Stimulated activated CD4-positive, alpha-beta T cell treated with anti-CD3 and anti-CD28 coated beads, TNF-alpha, amount 100 ng/mL, for 1 hour (primary cell): ENCODE results near the gene MARCHF9.

ENCODE experiments used
- DNase-seq, 3 donors: peaks; one replicate each; pipeline ENCODE4 v3.0.0-alpha.2; 2020; ENCODE audit warnings: low read depth in 3 of 3, low spot score in 1 of 3

The MARCHF9 gene

GRCh38 chr12:57753756-57754337 lies 1.1 kb upstream of the MARCHF9 start:
- no peak for DNase-seq

DNA sequence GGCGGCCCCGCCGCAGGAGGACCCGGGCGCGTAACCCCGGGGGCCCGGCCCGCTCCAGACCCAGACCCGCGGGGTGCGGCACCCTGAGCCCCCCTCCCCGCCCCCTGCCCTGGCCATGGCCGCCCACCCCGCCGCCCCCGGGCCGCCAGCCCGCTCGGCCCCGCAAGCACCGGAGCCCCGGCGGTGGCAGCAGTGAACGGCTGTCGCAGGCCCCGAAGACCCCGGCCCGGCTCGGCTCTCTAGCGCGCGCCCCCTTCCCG lies 221 bp downstream of the MARCHF9 start:
- no peak for DNase-seq

- DNase-seq, result no peak
These were observed 810 bp downstream of the MARCHF9 start for GRCh38 chr12:57755454-57756372.

- DNase-seq, result peak in 2 of 3 donors; percentile 39 to 56
These were observed 1.8 kb downstream of the MARCHF9 start for GRCh38 chr12:57756406-57757341.

DNA sequence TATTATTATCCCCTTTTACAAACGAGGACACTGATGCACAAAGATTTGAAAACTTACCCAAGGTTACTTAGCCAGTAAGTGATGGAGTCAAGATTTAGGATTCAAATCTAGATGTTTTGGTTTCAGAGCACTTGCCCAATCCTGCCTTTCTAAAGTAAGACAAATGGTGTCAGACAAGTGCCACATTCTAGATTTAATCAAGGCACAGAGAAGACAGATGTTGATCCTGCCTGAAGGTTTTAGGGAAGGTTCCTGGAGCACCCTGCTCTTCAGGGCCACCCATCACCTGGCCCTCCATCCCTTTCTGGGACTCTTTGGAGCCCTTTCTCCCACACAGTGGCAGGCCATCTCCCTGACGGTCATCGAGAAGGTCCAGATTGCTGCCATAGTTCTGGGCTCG lies 2.9 kb downstream of the MARCHF9 start:
- DNase-seq, result no peak

DNA sequence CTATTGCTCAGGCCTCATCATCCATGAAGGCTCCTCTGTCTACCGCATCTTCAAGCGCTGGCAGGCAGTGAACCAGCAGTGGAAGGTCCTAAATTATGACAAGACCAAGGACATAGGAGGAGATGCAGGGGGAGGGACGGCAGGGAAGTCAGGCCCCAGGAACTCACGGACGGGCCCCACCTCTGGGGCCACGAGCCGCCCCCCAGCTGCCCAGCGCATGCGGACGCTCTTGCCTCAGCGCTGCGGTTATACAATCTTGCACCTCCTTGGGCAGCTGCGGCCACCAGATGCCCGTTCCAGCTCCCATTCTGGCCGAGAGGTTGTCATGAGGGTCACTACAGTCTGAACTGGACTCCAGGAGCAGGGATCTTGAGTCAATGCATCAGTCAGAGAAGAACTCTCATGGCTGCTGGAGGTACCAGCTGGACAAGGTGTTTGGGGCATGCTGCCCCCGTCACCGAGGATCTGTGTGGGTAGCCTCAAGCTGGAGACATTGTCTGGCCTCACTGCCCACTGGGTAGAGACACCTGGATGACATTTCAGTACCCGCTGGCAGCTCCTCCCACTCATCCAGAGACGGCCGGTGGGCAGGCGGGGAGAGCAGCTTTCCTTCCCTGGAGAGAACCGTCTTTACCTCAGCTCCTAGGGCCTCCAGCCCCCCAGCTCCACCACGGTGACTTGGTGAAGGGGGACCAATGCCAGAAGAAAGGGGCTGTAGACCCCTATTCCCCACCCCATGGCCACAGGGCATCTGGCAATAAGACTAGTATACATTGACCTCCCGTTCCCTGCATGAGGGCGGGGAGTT lies 3.9 kb downstream of the MARCHF9 start:
- no peak for DNase-seq

DNA sequence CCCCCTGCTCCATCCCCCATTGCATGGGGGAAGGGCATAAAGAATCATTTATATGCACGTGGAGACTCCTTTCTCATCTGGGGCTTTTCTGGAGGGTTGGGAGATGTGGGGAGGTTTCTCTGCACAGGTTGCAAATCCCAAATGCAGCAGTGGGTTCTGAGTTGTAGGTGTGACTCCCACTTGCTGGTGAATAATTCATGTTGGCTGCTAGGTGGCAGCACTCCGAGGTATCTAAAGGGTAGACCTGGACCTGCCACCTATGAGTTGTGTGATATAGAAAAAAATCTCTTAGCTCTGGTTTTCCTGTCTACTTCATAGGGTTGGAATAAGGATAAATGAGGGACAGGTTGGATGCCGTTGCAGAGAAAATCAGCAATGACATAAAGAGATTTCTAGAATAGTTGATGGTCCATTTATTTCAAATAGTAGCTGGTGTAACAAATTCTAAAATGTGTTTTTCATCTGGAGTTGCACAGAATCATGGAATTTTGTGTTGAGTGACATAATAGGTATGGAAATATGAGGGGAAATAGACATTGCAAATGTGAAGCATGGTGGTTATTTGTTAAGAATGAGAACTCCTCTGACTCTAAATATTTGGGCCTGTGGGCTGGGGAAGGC lies 4.6 kb downstream of the MARCHF9 start:
- no peak for DNase-seq

- DNase-seq, result no peak
These were observed 5.6 kb downstream of the MARCHF9 start for GRCh38 chr12:57760347-57760982.

- no peak for DNase-seq
These were observed 6.6 kb downstream of the MARCHF9 start for GRCh38 chr12:57761391-57761998.

DNA sequence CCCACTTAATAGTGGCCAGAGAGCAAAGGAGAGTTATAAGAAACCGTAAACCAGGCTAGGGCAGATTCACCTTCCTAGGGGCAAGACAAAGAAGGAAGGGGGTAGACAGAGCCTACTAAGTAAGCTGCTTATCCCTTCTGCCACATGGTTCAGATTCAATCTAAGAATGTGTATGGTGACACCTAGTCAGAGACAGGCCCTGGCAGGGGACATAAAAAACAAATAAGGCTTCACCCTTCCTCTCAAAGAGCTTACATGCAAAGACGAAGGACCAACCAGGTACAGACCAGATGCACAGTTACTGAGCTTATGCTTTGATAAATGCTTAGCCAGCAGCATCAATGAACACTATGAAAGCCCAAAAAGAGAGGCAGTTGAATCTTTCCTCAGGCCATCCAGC lies 7.6 kb downstream of the MARCHF9 start:
- DNase-seq, result no peak

GRCh38 chr12:57763881-57764661 lies 9.2 kb downstream of the MARCHF9 start:
- no peak for DNase-seq

GRCh38 chr12:57764662-57765002 lies 9.7 kb downstream of the MARCHF9 start:
- DNase-seq, result no peak

DNA sequence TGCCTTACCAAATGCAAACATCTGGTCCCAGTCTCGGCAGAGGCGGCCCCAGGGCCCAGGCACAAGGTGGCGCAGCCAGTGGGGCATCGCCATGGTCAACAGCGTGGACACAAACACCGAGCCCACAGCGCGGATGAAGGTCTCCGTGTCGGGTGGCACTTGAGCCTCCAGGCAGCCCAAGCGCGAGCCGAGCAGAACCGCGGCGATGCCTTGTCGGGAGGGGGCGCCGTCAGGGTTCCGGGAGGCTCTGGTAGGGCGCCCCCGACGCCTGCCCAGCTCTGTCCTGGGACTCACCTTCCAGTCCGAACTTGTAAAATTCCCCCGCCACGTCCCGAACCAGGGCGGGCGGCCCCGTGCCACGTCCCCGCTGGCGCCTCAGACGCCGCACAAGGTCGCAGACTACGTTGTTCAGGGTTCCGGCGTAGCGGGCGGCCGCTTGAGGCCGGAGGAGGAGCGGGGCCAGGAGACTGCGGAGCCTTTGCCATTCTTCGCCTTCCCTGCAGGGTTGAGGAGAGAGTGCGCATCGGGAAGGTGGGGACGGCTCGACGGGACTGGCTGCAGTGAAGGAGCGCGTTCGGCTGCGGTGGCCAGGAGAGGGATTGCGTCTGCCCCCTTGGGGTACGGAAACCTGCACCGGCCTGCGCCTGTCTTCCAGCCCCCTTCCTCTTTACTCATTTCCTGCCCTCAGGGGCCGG lies 10.2 kb downstream of the MARCHF9 start:
- DNase-seq, result no peak

DNA sequence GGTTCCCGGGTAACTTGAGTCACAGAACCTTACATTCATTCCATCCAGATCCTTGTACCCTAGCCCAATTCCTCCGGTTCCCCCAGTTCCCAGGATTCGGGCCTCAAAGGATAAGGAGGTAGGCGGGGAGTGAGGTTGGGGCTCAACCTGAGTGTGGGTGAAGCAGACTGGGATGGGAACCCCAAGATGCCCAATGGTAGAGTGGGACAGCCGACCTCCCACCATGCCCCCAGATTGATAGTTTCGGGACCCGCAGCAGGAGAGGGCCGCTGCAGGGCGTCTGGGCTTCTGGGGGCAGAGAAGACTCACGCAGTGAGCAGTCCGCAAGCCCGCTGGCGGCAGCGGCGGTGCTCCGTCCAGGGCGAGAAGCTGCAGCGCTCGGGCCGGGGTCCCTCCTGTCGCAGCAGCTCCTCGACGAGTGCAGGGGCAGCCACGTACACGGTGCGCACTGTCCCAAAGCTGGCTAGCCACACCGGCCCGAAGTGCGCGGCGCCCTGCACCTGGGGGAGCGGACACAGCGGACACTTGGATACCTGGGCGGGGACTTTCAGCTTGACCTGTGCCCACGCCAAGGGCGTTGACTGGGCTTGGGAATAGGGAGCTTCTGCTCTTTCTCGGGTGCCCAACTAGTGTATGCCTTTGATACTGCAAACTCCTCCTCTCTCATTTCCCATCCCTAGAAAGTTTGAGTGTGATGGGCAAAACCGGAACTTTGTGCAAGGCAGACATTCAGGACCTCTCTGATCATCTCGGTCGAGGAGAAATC lies 11.0 kb downstream of the MARCHF9 start:
- DNase-seq, result no peak

- DNase-seq, result no peak
These were observed 11.8 kb downstream of the MARCHF9 start, which contains the start of gene CYP27B1 for GRCh38 chr12:57766464-57767304. TSS of gene CYP27B1 (minus strand) at chr12:57767078. CDS start at chr12:57767041, 37 bp downstream.

DNA sequence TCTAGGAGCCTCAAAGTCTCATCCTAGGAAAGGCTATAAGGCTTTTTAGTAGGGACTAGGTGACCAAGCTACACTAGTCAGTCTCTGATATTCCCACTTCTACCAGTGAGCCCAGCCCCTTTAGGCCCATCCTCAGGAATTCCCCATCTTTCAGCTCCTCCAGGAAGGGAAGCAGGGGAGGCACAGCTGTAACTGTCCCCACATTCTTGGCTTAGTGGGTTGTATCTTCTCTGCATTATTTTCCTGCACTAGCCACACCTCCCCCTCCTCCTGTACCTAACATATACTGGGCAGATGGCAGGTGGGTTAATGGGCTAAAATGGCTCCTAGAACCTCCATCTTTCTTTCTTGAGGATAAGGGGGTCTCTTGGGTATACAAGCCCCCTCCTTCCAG lies 12.4 kb downstream of the MARCHF9 start:
- no peak for DNase-seq

DNA sequence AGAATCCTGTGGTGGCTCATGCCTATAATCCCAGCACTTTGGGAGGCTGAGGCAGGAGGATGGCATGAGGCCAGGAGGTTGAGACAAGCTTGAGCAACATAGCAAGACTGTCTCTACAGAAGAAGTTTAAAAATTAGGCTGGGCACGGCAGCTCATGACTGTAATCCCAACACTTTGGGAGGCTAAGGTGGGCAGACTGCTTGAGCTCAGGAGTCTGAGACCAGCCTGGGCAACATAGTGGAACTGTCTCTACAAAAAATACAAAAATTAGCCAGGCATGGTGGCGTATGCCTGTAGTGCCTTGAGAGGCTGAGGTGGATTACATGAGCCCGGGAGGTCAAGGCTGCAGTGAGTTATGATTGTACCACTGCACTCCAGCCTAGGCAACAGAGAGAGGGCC lies 13.0 kb downstream of the MARCHF9 start:
- no peak for DNase-seq
